ENCODE data around the gene ASTN2. TPM values are rescaled to one million over a fixed set of nuclear protein-coding genes. Genes with fewer than 3 reads are reported as not detected.

The ASTN2 gene
- total RNA-seq, 1 experiment from 2014 or later = 4.8 TPM

DNA sequence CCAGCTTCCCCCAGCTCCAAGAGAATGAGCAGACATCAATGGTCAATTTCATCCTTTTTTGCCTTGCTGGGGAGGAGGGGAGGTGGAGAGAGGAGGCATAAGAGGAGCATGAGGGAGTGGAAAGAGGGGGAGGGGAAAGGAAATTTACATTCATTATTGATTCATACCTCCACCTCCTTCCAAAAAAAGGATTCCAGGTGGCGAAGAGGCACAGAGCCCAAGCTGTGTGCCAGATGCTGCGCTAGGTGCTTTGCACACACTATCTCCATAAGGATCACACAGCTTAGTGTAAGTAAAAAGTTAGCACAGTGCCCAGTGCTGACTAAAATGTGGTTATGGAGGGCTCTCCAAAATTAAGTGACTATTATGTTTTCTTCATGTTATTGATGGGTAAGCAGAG lies 11.0 kb downstream of the ASTN2 start:
- DNase-seq (ENCODE audit: low read depth, low spot score) (no peak), ATAC-seq (no peak)
- no peaks in the 10 kb centered on the region for H3K27me3 ChIP-seq (ENCODE audit: insufficient read depth, low read length)
- CTCF ChIA-PET = no interaction called here
- no peak overlapping the region for H3K4me2 ChIP-seq (ENCODE audit: low read length)
- no peaks in the 10 kb centered on the region for H3K36me3 ChIP-seq (ENCODE audit: control insufficient read depth in 1 of 2, insufficient read depth in 2 of 2, low read length in 2 of 2)
- no peaks in the 10 kb centered on the region; a peak in 1 of 4 replicates for H3K9me3 ChIP-seq (ENCODE audit: control insufficient read depth in 1 of 2, insufficient read depth in 1 of 2, low read depth in 1 of 2, low read length in 2 of 2)
- BruUV-seq (replicated peaks) = no TSS peak
- RAD21 ChIA-PET (ENCODE audit: low non-redundant PET in 1 of 2, low total read pairs in 2 of 2, uncharacterized antibody in 2 of 2, unreplicated experiment in 2 of 2) = no interaction called here
- POLR2A ChIA-PET = no interaction called here
- no peak overlapping the region for H2AFZ ChIP-seq (ENCODE audit: low read depth, low read length, poor library complexity, severe bottlenecking)
- no peaks in the 10 kb centered on the region for H4K20me1 ChIP-seq (ENCODE audit: insufficient read depth)
- H3K79me2 ChIP-seq (ENCODE audit: insufficient read depth, low read length) = no peaks in the 10 kb centered on the region
- no peak overlapping the region for H3K27ac ChIP-seq (ENCODE audit: low read depth, low read length)
- H3K4me1 ChIP-seq (ENCODE audit: control insufficient read depth in 1 of 2, insufficient read depth in 2 of 2, low read length in 2 of 2) = no peaks in the 10 kb centered on the region
- TF ChIP-seq JUND (IDR thresholded peaks at IDR 0.05) = no peak
- TF ChIP-seq CBX3 (IDR thresholded peaks at IDR 0.05; ENCODE audit: low read depth) = no peak
- TF ChIP-seq TCF7L2 (IDR thresholded peaks at IDR 0.05; ENCODE audit: borderline replicate concordance, extremely low read depth, insufficient read depth, insufficient read length) = no peak
- no peak for TF ChIP-seq SP1 (IDR thresholded peaks at IDR 0.05; ENCODE audit: low read depth)
- no peak for TF ChIP-seq SRF (IDR thresholded peaks at IDR 0.05; ENCODE audit: low read depth)
- TF ChIP-seq, protein P1, sequence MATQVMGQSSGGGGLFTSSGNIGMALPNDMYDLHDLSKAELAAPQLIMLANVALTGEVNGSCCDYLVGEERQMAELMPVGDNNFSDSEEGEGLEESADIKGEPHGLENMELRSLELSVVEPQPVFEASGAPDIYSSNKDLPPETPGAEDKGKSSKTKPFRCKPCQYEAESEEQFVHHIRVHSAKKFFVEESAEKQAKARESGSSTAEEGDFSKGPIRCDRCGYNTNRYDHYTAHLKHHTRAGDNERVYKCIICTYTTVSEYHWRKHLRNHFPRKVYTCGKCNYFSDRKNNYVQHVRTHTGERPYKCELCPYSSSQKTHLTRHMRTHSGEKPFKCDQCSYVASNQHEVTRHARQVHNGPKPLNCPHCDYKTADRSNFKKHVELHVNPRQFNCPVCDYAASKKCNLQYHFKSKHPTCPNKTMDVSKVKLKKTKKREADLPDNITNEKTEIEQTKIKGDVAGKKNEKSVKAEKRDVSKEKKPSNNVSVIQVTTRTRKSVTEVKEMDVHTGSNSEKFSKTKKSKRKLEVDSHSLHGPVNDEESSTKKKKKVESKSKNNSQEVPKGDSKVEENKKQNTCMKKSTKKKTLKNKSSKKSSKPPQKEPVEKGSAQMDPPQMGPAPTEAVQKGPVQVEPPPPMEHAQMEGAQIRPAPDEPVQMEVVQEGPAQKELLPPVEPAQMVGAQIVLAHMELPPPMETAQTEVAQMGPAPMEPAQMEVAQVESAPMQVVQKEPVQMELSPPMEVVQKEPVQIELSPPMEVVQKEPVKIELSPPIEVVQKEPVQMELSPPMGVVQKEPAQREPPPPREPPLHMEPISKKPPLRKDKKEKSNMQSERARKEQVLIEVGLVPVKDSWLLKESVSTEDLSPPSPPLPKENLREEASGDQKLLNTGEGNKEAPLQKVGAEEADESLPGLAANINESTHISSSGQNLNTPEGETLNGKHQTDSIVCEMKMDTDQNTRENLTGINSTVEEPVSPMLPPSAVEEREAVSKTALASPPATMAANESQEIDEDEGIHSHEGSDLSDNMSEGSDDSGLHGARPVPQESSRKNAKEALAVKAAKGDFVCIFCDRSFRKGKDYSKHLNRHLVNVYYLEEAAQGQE (IDR thresholded peaks at IDR 0.05; ENCODE audit: low read depth) = no peak
- intact Hi-C loops (cut with micrococcal nuclease) = no loop called here
- no peaks in the 10 kb centered on the region for H3K9me2 ChIP-seq (ENCODE audit: insufficient read depth)
- H3K4me3 ChIP-seq (replicated peaks in 1 of 2; ENCODE audit: low read depth in 1 of 2, low read length in 2 of 2) = no peak overlapping the region
- H3K9ac ChIP-seq (ENCODE audit: low read length) = no peak overlapping the region

DNA sequence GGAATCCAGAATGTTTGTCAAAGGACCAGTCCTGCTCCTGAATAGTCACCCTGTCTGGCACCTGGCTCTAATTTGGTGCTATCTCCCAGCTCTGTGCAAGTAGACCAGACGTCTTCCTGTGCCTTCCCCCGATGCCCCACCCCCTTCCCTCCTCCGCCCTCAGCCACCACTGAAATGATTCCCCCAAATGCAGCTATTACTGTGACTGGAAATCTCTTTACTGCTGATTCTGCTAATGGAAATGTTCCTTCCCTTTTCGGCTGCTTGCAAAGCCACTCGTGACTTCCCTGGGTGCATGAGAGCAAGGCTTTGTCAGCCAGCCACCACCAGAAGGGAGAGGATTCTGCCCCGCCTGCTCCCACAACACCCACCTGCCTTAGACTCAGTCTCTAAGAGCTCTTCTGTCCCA lies 11.4 kb downstream of the ASTN2 start:
- intact Hi-C loops (cut with micrococcal nuclease) = no loop called here
- RAD21 ChIA-PET (ENCODE audit: low non-redundant PET in 1 of 2, low total read pairs in 2 of 2, uncharacterized antibody in 2 of 2, unreplicated experiment in 2 of 2) = no interaction called here
- CTCF ChIA-PET = no interaction called here
- DNase-seq (ENCODE audit: low read depth, low spot score) = no peak
- no peak overlapping the region for H3K9ac ChIP-seq (ENCODE audit: low read length)
- H3K9me3 ChIP-seq (ENCODE audit: control insufficient read depth in 1 of 2, insufficient read depth in 1 of 2, low read depth in 1 of 2, low read length in 2 of 2) = no peaks in the 10 kb centered on the region; a peak in 1 of 4 replicates
- H3K4me2 ChIP-seq (ENCODE audit: low read length) = no peak overlapping the region
- ATAC-seq = no peak
- H3K4me1 ChIP-seq (ENCODE audit: control insufficient read depth in 1 of 2, insufficient read depth in 2 of 2, low read length in 2 of 2) = no peaks in the 10 kb centered on the region
- H4K20me1 ChIP-seq (ENCODE audit: insufficient read depth) = no peaks in the 10 kb centered on the region
- no peak overlapping the region for H3K4me3 ChIP-seq (replicated peaks in 1 of 2; ENCODE audit: low read depth in 1 of 2, low read length in 2 of 2)
- H3K27me3 ChIP-seq (ENCODE audit: insufficient read depth, low read length) = no peaks in the 10 kb centered on the region
- no peaks in the 10 kb centered on the region for H3K79me2 ChIP-seq (ENCODE audit: insufficient read depth, low read length)
- H3K27ac ChIP-seq (ENCODE audit: low read depth, low read length) = no peak overlapping the region
- no peak overlapping the region for H2AFZ ChIP-seq (ENCODE audit: low read depth, low read length, poor library complexity, severe bottlenecking)
- no peaks in the 10 kb centered on the region for H3K36me3 ChIP-seq (ENCODE audit: control insufficient read depth in 1 of 2, insufficient read depth in 2 of 2, low read length in 2 of 2)
- no peaks in the 10 kb centered on the region for H3K9me2 ChIP-seq (ENCODE audit: insufficient read depth)
- POLR2A ChIA-PET = no interaction called here
- BruUV-seq (replicated peaks) = no TSS peak
- TF ChIP-seq EZH2phosphoT487 (IDR thresholded peaks at IDR 0.05; ENCODE audit: borderline replicate concordance) (no peak), RAD21 (IDR thresholded peaks at IDR 0.05; ENCODE audit: low read depth) (no peak), YY1 (IDR thresholded peaks at IDR 0.05; ENCODE audit: extremely low read depth, insufficient replicate concordance, low read depth, low read length) (no peak), FOSL1 (IDR thresholded peaks at IDR 0.05; ENCODE audit: low read depth) (no peak), JUND (IDR thresholded peaks at IDR 0.05) (no peak)
- TF ChIP-seq, protein P2, sequence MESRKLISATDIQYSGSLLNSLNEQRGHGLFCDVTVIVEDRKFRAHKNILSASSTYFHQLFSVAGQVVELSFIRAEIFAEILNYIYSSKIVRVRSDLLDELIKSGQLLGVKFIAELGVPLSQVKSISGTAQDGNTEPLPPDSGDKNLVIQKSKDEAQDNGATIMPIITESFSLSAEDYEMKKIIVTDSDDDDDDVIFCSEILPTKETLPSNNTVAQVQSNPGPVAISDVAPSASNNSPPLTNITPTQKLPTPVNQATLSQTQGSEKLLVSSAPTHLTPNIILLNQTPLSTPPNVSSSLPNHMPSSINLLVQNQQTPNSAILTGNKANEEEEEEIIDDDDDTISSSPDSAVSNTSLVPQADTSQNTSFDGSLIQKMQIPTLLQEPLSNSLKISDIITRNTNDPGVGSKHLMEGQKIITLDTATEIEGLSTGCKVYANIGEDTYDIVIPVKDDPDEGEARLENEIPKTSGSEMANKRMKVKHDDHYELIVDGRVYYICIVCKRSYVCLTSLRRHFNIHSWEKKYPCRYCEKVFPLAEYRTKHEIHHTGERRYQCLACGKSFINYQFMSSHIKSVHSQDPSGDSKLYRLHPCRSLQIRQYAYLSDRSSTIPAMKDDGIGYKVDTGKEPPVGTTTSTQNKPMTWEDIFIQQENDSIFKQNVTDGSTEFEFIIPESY (IDR thresholded peaks at IDR 0.05; ENCODE audit: extremely low read depth, insufficient replicate concordance, low read length) = no peak
- TF ChIP-seq, protein P3, sequence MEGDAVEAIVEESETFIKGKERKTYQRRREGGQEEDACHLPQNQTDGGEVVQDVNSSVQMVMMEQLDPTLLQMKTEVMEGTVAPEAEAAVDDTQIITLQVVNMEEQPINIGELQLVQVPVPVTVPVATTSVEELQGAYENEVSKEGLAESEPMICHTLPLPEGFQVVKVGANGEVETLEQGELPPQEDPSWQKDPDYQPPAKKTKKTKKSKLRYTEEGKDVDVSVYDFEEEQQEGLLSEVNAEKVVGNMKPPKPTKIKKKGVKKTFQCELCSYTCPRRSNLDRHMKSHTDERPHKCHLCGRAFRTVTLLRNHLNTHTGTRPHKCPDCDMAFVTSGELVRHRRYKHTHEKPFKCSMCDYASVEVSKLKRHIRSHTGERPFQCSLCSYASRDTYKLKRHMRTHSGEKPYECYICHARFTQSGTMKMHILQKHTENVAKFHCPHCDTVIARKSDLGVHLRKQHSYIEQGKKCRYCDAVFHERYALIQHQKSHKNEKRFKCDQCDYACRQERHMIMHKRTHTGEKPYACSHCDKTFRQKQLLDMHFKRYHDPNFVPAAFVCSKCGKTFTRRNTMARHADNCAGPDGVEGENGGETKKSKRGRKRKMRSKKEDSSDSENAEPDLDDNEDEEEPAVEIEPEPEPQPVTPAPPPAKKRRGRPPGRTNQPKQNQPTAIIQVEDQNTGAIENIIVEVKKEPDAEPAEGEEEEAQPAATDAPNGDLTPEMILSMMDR (IDR thresholded peaks at IDR 0.05 in 2 of 3, conservative IDR thresholded peaks at IDR 0.05 in 1 of 3; ENCODE audit: borderline replicate concordance in 1 of 3, insufficient read depth in 1 of 3, low read depth in 2 of 3, low read length in 2 of 3) = no peak
- TF ChIP-seq, protein P4, sequence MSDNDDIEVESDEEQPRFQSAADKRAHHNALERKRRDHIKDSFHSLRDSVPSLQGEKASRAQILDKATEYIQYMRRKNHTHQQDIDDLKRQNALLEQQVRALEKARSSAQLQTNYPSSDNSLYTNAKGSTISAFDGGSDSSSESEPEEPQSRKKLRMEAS (IDR thresholded peaks at IDR 0.05) = no peak
